HTR-8/SVneo (cell line): ENCODE measurements around the gene AJAP1.
"Not testable (repeated sequence)": the region's sequence is repeated elsewhere in the genome, so short reads cannot be mapped to it uniquely, and the experiment has no call there.

Source experiments
- DNase-seq: peaks from one replicate; pipeline ENCODE4 v3.0.0; 2011; ENCODE audit warnings: low spot score, mixed read lengths; ENCODE audit not compliant: insufficient read length
- FAIRE-seq: peaks from 2 replicates; lab custom pipeline; 2011; peaks lifted over from hg19 to GRCh38; lab: Jason Lieb, UNC

AJAP1 gene

GRCh38 chr1:4655674-4656532, 1.5 kb downstream of the AJAP1 start:
- FAIRE-seq (peak; percentile 87), DNase-seq (peak; percentile 64)

- FAIRE-seq = no peak
Observed at GRCh38 chr1:4656533-4657140, 2.2 kb downstream of the AJAP1 start.

GRCh38 chr1:4657244-4657789, 2.9 kb downstream of the AJAP1 start:
- FAIRE-seq = no peak

More at GRCh38 chr1:4656533-4657140, 2.2 kb downstream of the AJAP1 start:
- DNase-seq = no peak

GRCh38 chr1:4657960-4658541, 3.6 kb downstream of the AJAP1 start:
- DNase-seq = no peak
- FAIRE-seq = no peak

More at GRCh38 chr1:4657244-4657789, 2.9 kb downstream of the AJAP1 start:
- no peak for DNase-seq

- FAIRE-seq (no peak), DNase-seq (no peak)
Observed at GRCh38 chr1:4658643-4659628, 4.5 kb downstream of the AJAP1 start.

GRCh38 chr1:4660917-4661594, 6.6 kb downstream of the AJAP1 start:
- DNase-seq = no peak
- FAIRE-seq = no peak

- no peak for FAIRE-seq
- DNase-seq = no peak
Observed at GRCh38 chr1:4661595-4661917, 7.1 kb downstream of the AJAP1 start.

GRCh38 chr1:4662168-4662567, 7.8 kb downstream of the AJAP1 start:
- no peak for DNase-seq
- FAIRE-seq = no peak

- no peak for FAIRE-seq
- DNase-seq = no peak
Observed at GRCh38 chr1:4662723-4663122, 8.3 kb downstream of the AJAP1 start.

- no peak for DNase-seq
- FAIRE-seq = no peak
Observed at GRCh38 chr1:4664095-4664494, 9.7 kb downstream of the AJAP1 start.

- DNase-seq = no peak
- FAIRE-seq = no peak
Observed at GRCh38 chr1:4664606-4665005, 10.2 kb downstream of the AJAP1 start.

- DNase-seq = no peak
- no peak for FAIRE-seq
Observed at GRCh38 chr1:4665456-4665855, 11.0 kb downstream of the AJAP1 start.

- DNase-seq = not testable (repeated sequence)
Observed at GRCh38 chr1:4666683-4667082, 12.3 kb downstream of the AJAP1 start.

GRCh38 chr1:4668743-4669700, 14.6 kb downstream of the AJAP1 start:
- FAIRE-seq (no peak), DNase-seq (peak; percentile 61)

More at GRCh38 chr1:4666683-4667082, 12.3 kb downstream of the AJAP1 start:
- not testable (repeated sequence) for FAIRE-seq

- DNase-seq (no peak), FAIRE-seq (no peak)
Observed at GRCh38 chr1:4670265-4670664, 15.9 kb downstream of the AJAP1 start.

GRCh38 chr1:4671828-4672227, 17.4 kb downstream of the AJAP1 start:
- FAIRE-seq = no peak
- no peak for DNase-seq

- FAIRE-seq = no peak
- no peak for DNase-seq
Observed at GRCh38 chr1:4673494-4673893, 19.1 kb downstream of the AJAP1 start.

- DNase-seq = no peak
- no peak for FAIRE-seq
Observed at GRCh38 chr1:4674117-4674516, 19.7 kb downstream of the AJAP1 start.
